Measurements from ENCODE around the gene MNS1. TPM values are rescaled to one million over a fixed set of nuclear protein-coding genes. Genes with fewer than 3 reads are reported as not detected.
"Not testable (repeated sequence)": the region's sequence is repeated elsewhere in the genome, so short reads cannot be mapped to it uniquely, and the experiment has no call there.

MNS1 gene
- total RNA-seq, 1 donor from 2014 or later, result 0.20 TPM

DNA sequence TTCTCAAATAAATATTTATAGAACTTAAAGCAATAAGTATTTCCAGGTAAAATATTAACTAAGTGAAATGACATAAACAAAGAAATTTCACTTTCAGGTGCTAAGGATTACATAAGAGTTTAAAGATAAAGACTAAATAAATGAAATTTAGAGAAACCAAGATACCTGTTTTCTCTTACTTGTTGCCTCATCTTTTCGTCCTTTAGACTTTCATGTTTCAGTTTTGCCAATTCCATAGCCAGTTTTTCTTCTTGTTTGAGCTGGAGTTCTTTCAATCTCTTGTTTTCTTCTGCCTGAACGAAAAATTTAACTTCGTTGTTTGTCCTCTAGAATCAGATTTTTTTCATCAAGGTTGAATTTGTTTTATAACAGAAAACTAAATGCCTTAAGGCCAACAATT is 8.7 kb downstream of the MNS1 start:
- ATAC-seq, result peak; percentile 59
- no peak for DNase-seq (ENCODE audit: low spot score)

DNA sequence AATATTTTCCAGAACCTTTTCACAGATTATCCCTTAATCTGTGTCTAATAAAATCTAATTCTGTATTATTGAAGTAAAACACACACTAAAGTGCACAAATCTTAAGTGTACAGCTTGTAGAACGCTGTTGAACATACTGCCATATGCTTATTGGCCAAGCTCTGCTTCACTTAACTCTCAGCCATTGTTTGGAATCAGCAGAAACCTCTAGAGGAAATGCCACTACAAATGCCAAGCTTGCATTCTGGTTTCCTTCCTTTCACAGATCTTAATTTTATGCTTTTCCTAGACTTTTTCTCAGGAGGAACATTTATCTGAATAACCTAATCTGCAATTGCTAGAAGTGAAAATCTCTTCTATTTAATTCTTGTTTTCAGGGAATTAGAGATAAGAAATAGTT is 10.1 kb downstream of the MNS1 start:
- DNase-seq (ENCODE audit: low spot score), result no peak
- ATAC-seq, result peak; percentile 31

DNA sequence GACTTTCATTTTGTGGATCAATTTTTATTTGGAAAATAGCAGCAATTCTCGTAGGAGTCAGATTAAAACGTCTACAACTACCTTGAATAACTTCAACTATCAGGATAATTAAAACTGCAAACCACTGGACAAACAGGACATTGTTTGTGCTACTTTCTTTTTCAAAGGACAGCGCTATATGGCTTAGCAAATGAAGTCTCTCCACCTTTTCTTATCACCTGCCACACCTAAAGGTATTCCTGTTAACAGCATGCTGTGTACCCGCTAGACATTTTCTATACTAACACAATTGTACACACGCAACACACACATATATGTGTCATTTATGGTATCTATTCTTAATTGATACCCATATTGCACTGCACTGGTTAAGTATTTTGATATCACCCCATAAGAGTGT is 19.2 kb downstream of the MNS1 start:
- ATAC-seq (no peak), DNase-seq (ENCODE audit: low spot score) (no peak)

DNA sequence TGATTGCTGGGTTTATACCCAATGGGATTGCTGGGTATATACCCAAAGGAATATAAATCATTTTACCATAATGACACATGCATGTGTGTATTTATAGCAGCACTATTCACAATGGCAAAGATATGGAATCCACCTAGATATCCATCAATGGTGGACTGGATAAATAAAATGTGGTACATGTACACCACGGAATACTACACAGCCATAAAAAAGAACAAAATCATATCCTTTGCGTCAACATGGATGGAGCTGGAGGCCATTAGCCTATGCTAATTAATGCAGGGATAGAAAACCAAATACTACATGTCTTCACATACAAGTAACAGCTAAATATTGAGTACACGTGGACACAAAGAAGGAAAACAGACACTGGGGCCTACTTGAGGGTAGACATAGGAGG is 22.6 kb downstream of the MNS1 start:
- ATAC-seq, result no peak
- DNase-seq (ENCODE audit: low spot score), result no peak

DNA sequence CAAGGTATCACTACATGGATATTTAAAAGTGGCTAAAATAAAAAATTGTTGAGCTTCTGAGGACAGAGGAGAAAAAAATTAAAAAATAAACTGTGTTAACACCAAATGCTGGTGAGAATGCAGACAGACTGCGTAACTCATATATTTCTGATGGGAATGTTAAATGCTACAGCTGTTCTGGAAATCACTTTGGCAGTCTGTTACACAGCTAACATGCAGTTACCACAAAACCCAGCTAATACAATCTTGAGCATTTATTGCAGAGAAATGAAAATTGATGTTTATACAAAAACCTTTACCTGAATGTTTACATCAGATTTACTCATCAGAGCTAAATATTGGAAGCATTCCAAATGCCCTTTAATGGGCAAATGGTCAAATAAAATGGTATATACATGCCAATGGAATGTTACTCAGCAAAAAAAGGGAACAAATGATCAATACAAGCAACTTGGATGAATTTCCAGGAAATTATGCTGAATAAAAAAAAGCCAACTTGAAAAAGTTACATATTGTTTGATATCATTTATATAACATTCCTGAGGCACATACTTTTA is 24.6 kb downstream of the MNS1 start:
- DNase-seq (ENCODE audit: low spot score), result no peak
- no peak for ATAC-seq

DNA sequence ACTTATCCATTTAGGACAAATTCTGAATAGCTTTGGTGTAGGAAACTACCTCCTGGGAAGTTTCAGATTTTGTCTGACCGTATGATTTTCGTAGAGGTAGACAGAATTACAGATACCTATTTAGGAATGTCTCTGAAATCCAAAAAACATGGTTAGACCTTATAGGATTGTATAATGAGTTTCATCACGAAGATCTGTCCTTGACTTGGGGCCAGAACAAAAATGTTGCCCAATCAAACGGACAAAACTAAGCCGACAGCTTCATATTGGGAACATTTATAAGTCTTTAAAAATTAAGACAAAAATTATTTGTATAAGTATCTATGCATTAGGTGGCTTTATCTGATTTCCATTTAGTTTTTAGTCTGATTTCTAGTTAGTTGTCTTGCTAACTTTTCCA is 32.6 kb downstream of the MNS1 start:
- ATAC-seq, result peak; percentile 53
- DNase-seq (ENCODE audit: low spot score), result no peak

DNA sequence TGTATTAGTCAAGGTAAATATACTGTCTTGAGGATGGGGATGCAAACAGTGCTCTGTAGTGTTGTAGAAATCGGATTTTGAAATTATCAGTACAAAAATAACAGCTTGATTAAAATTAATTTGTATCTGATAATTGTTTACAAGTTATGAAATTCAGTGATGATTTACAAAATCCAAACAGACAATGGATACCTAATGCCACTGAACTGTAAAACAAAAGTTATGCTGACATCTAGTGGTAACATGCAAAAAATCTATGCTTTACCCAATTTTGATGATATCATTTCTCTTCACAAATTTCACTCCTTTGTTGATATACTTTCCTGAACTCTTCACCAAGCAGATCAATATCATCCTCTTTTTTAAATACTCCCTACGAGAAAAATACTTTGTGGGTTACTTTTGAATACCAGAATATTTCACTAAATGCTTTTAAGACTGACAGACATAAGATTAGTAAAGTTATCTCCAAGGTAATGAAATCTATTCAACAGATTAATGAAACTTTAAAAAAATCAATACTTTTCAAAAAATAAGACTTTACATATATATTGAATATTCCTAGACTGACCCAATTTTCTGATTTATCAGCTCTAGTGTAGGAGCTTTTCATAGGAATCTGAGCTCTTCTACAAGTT is 36.0 kb downstream of the MNS1 start:
- ATAC-seq (peak; percentile 73), DNase-seq (ENCODE audit: low spot score) (no peak)

DNA sequence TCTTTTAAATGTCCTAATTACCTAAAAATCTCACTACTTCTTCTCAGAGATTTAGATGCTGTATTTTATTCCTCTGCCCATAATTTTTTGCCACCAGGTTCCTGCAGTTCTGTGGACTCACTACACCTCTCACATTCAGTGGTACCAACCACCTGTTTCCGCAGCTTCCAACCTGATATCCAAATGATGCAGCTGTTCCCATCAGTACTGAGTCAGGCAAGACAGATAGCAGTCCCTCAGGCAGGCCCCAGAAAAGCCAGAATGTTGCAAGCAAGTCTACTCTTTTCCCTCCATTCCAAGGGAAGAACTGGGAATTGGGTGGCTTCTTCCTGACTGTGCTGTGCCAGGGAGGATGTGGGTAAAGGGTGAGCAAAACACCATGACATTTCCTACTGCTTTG is 39.0 kb downstream of the MNS1 start:
- ATAC-seq (no peak), DNase-seq (ENCODE audit: low spot score) (no peak)

DNA sequence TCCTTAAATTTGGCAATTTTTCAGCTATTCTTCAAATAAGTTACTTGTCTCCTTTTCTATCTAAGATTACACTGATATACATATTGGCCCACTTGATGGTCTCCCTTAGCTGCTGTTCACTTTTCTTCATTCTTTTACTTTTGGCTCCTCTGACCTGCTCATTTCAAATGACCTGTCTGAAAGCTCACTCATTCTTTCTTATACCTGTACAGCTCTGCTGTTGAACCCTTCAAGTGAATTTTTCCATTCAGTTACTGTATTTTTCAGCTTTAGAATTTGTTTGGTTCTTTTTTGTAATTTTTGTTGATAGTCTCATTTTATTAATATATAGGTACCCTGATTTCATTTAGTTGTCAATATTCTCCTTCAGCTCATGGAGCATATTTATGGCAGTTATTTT is 39.7 kb downstream of the MNS1 start:
- DNase-seq (ENCODE audit: low spot score), result no peak
- no peak for ATAC-seq

DNA sequence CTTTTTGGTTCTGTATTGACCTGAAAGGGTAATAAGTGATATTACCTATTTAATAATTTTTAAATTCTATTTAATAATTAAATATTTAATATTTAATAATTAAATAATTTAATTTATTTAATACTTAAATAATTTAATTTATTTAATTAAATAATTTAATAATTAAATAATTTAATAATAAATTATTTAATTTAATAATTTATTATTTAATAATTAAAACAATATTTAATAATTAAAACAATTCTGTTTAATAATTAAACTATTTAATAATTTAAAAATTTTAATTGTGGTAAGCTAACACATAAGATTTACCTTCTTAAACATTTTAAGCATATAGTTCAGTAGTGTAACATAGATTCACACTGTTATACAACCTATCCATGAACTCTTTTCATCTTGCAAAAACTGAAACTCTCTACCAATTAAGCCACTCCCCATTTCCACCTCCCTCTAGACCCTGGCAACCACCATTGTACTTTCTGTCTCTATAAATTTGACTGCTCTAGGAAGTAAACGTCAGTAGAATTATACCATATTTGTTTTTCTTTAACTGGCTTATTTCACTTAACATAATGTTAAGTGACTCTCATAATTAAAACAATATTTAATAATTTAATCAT is 51.7 kb downstream of the MNS1 start:
- ATAC-seq; DNase-seq (ENCODE audit: low spot score): not testable (repeated sequence)

DNA sequence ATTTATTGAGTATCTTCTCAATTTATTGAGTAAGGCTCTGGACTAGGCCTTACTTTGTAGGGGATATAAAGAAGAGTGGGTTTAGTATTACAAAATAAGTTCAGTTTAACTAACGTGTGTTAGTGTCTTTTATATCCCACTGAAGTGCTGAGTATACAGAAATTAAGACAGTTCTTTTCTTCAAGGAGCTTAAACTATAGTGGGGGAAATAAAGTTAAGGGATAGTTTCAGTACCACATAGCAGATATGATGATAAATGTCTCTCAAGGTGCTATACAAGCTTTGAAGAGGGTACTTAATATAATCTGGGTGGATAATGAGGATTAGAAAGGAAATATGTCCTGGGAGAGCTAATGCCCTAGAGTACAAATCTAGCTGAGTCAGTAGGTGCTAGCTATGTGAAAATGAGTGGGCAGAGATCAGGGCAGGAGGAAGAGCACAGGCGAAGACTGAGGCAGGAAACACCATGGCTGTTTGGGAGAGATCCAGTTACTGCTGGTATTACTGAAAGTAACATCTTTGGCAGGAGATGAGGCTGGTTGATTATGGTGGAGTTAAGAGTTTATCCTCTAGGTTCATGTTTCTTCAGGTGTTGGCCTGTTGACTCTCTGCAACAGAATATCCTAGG is 53.7 kb downstream of the MNS1 start:
- no peak for DNase-seq (ENCODE audit: low spot score)
- no peak for ATAC-seq

DNA sequence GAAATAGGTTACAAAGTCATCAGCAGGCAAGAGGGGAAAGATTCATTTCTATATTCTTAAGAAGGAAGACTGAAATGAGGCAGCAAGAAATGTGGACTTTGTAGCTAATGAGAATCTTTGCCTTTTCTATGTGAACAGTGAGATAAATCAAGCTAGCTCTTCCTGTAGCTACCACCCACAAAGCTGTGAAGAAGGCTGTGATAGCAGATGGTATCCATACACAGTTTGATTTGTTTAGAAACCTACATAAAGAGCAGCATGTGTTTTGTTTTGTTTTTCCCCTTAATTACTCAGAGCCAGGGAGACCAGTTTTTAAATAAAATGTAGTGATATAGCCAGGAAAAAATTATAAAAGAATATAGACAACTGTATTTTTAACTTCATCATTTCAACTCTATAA is 54.2 kb downstream of the MNS1 start:
- DNase-seq (ENCODE audit: low spot score), result no peak
- no peak for ATAC-seq

DNA sequence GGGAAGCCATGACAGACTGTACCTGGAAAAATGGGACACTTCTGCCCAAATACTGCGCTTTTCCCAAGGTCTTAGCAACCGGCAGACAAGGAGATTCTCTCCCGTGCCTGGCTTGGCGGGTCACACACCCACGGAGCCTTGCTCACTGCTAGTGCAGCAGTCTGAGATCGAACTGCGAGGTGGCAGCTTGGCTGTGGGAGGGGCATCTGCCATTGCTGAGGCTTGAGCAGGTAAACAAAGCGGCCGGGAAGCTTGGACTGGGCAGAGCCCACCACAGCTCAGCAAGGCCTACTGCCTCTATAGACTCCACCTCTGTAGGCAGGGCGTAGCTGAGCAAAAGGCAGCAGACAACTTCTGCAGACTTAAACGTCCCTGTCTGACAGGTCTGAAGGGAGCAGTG is 65.7 kb downstream of the MNS1 start:
- DNase-seq (ENCODE audit: low spot score); ATAC-seq: not testable (repeated sequence)

DNA sequence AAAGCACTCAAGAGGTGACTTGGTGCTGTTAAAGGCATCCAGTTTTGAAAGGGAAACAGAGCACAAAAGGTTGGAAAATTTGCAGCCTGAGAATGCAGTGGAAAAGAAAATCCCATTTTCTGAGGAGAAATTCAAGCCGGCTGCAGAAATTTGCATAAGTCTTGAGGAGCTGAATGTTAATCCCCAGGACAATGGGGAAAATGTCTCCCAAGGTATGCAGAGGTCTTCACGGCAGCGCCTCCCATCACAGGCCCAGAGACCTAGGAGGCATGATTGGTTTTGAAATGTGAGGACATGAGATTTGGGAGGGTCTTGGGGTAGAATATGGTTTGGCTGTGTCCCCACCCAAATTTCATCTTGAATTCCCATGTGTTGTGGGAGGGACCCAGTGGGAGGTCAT is 67.6 kb downstream of the MNS1 start:
- not testable (repeated sequence) for DNase-seq (ENCODE audit: low spot score); ATAC-seq

DNA sequence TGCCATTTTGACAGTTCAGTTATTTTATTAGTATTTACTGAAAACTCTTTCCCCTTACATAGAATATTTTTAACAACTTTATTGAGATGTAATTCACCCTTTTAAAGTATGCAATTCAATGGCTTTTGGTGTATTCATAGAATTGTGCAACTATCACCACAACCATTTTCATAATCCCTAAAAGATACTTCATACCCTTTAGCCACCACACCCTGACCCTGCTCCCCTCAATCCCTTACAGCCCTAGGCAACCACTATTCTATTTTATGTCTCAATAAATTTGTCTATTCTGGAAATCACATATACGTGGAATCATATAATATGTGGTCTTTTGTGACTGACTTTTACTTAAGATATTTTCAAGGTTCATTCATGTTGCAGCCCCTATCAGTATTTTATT is 70.0 kb downstream of the MNS1 start:
- DNase-seq (ENCODE audit: low spot score), result no peak
- no peak for ATAC-seq

DNA sequence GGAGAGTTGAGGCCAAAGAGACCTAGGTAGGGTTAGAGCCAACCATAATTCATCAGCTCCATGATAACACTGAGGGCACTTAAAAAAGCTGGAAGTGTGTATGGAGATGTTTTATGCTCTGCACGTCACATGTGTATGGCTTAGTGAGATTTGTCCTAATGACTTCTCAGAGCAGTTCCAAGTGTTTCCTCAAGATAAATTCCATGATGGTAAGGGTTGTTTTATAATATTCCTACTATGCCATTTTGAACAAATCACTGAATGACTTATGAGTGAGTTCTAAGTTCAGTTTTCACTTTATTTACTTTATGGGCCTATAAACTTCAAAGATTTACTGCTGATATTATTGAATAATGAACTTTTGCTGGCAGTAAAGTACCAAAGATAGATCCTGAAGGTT is 71.7 kb downstream of the MNS1 start:
- no peak for DNase-seq (ENCODE audit: low spot score)
- no peak for ATAC-seq

DNA sequence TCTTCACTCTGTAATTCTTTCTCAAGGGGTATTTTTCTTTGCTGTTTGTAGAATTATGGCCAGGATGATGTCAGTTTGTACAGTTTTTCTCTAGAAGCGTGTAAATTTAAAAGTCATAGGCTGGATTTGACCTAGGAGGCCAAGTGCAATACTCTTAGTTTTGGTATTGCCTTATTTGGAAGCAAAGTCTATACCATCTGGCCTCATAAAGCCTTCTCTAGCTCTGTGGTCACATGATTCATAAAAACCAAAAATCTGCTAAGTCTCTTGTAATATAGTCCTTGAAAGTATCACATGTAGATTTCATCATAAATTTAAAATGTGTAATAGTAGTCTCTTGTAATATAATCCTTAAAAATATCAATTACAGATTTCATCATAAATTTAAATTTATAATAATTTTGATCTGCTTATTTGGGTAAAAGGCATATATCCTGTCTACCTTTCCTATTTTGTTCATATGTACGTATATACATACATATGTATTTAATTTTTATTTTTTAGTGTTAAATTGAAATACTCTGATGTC is 74.1 kb downstream of the MNS1 start:
- ATAC-seq (no peak), DNase-seq (ENCODE audit: low spot score) (no peak)

DNA sequence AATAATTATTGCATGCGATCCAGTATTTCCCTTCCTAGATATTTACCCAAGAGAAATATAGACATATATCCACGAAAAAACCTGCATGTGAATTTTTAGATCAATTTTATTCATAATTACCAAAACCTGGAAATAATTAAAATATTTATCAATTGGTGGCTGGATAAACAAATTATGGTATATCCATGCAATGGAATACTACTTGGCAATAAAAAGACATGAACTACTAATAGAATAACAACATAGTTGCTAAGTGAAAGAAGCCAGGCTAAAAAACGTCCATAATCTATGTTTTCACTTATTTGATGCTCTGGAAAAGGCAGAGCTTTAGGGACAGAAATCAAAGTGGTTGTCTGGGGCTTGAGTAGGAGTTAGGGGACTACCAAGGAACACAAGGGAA is 79.0 kb downstream of the MNS1 start:
- DNase-seq (ENCODE audit: low spot score) (no peak), ATAC-seq (no peak)

DNA sequence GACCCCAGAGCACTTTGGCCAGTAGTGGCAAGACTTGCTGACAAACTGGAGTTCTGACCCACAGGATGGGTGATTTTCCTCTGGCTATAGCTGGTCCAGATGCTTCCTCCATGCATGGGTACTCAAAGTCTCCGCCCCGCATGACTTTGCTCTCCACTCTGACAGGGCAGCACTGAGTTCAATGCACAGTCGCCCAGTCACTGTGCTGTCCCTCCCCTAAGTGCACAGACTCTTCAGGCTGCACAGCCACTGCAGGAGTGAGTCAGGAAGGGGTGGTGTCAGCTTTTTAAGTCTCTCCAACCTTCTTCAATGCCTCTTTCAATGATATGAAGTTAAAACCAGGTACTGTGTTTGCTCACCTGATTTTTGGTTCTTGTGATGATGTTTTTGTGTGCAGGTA is 81.9 kb downstream of the MNS1 start:
- ATAC-seq (no peak), DNase-seq (ENCODE audit: low spot score) (no peak)

Data from left lobe of liver (tissue), 2 donors.